K562 (cell line): Measurements from ENCODE around the gene RRAD. TPM values are rescaled to one million over a fixed set of nuclear protein-coding genes. Genes with fewer than 3 reads are reported as not detected.

Experiments used
- CEBPG ChIP-seq, 3 experiments: fragments of 200-800 bp in 1 of 3; sonication (Bioruptor generic) in 1 of 3; sonication (generic) in 1 of 3; formaldehyde crosslinking in 1 of 3; IDR thresholded peaks in 2 of 3; conservative IDR thresholded peaks in 1 of 3; 2 replicates each; pipeline versions ENCODE4 v1.6.1 to v1.8.0; 2016 to 2022; ENCODE audit warnings: missing compliant biosample characterization in 2 of 3, missing genetic modification characterization in 2 of 3, mild to moderate bottlenecking in 1 of 3, missing genetic modification reagents in 1 of 3
- NFYB ChIP-seq: IDR thresholded peaks from 2 replicates; pipeline ENCODE4 v1.6.1; 2011; ENCODE audit warnings: mild to moderate bottlenecking, moderate library complexity; ENCODE audit not compliant: insufficient read length; ENCODE audit errors: extremely low read depth
- NR1H2 ChIP-seq: sonication (generic); formaldehyde crosslinking; IDR thresholded peaks from 2 replicates; pipeline ENCODE4 v1.4.0; 2020; ENCODE audit warnings: mild to moderate bottlenecking, missing genetic modification reagents
- TBL1XR1 ChIP-seq, 2 experiments: IDR thresholded peaks; 2 replicates each; pipeline ENCODE4 v1.6.1; 2012; ENCODE audit warnings: improper control_type of control experiment in 2 of 2, low read length in 2 of 2, mild to moderate bottlenecking in 1 of 2
- TEAD4 ChIP-seq, 2 experiments: sonication (generic) in 1 of 2; formaldehyde crosslinking in 1 of 2; IDR thresholded peaks; 2 replicates each; pipeline versions ENCODE4 v1.6.1 to v1.8.0; 2012 to 2022; ENCODE audit warnings: borderline replicate concordance in 1 of 2, inconsistent platforms in 1 of 2, low read length in 1 of 2, mild to moderate bottlenecking in 1 of 2, missing genetic modification reagents in 1 of 2
- ZNF3 ChIP-seq: fragments of 250-450 bp; sonication (Bioruptor Pico); IDR thresholded peaks from 2 replicates; pipeline ENCODE4 v1.5.0; 2021; ENCODE audit warnings: mild to moderate bottlenecking, moderate library complexity
- ZNF668 ChIP-seq: fragments of 250-450 bp; sonication (Bioruptor Pico); IDR thresholded peaks from 2 replicates; pipeline ENCODE4 v1.8.0; 2022; ENCODE audit warnings: mild to moderate bottlenecking, inconsistent platforms
- polyA plus RNA-seq, 8 experiments: library from polyadenylated mRNA; depleted of rRNA in 4 of 8; stranded (reverse) in 5 of 8; unstranded in 3 of 8; fragments of >200 nt; fragmentation: Nextera tagmentation in 2 of 8; fragmentation: Illumina TruSeq in 1 of 8; extraction: Ambion mirVana in 2 of 8; extraction: Trizol in 1 of 8; gene quantifications; 2 replicates each; pipeline versions ENCODE4 v1.2.1 to v1.2.3, GENCODE V29; 2011 to 2014; ENCODE audit warnings: inconsistent platforms in 1 of 8, missing spikeins in 1 of 8
- total RNA-seq, 7 experiments: library from RNA; depleted of rRNA in 6 of 7; stranded (reverse); fragments of >200 nt in 6 of 7; fragmentation: Illumina TruSeq in 2 of 7; extraction: Trizol in 2 of 7; gene quantifications; 2 replicates each; pipeline versions ENCODE4 v1.2.1 to v1.2.3, GENCODE V29; 2011 to 2021; ENCODE audit warnings: low replicate concordance in 1 of 7
- TF ChIP-seq, protein P1 (sequence below): fragments of 250-450 bp; sonication (Bioruptor Pico); IDR thresholded peaks from 2 replicates; pipeline ENCODE4 v1.4.0; 2020; ENCODE audit warnings: mild to moderate bottlenecking, moderate library complexity
- TF ChIP-seq, protein P2 (sequence below), 2 experiments: fragments of 450-650 bp; formaldehyde crosslinking in 1 of 2; IDR thresholded peaks; 2 replicates each; pipeline versions ENCODE4 v1.4.0 to v1.6.1; 2014 to 2020; ENCODE audit warnings: mild to moderate bottlenecking in 2 of 2, borderline replicate concordance in 1 of 2, low read depth in 1 of 2
- TF ChIP-seq, protein P3 (sequence below): fragments of 450-650 bp; formaldehyde crosslinking; IDR thresholded peaks from 2 replicates; pipeline ENCODE4 v1.4.0; 2022; ENCODE audit warnings: missing genetic modification characterization

The RRAD gene
- total and polyA plus RNA-seq, 9 of the 15 experiments (the other 6 are each of a cell fraction or from before 2014, with no cell fraction given): 0.09 to 0.20 (median 0.13) TPM; not detected in 5

DNA sequence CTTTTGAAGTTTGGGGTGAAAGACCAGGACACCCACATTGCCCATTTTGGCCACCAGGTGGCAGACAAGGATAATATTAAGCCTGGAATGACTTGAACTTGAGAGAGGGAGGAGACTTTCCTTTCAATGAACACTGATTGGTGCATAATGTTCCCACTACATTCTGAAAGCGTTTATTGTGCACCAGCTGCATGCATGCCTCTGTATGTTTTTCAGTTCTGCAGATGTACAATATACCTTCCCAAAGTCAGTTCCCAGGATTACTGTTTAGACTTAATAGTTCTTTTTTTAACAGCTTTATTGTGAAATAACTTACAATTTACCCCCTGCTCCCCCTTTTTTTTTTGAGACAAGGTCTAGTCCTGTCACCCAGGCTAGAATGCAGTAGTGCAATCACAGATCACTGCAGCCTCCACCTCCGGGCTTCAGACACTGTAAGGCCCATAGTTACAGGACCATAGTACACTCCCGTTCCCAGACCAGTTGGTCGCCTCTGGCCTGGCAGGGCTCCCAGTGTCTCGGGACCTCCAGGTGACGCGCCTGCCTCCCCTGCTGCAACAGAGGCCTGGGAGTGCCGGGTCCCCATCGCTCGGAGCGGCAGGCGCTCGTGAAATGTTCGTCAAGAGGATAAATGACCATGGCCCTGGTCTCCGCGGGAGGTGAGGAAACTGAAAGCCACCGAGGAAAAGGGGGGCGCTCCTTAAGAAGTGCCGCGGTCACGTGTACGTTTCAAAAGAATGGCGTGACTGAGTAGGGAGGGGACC, 22.1 kb upstream of the RRAD start (continued):
- TF ChIP-seq, protein P1, sequence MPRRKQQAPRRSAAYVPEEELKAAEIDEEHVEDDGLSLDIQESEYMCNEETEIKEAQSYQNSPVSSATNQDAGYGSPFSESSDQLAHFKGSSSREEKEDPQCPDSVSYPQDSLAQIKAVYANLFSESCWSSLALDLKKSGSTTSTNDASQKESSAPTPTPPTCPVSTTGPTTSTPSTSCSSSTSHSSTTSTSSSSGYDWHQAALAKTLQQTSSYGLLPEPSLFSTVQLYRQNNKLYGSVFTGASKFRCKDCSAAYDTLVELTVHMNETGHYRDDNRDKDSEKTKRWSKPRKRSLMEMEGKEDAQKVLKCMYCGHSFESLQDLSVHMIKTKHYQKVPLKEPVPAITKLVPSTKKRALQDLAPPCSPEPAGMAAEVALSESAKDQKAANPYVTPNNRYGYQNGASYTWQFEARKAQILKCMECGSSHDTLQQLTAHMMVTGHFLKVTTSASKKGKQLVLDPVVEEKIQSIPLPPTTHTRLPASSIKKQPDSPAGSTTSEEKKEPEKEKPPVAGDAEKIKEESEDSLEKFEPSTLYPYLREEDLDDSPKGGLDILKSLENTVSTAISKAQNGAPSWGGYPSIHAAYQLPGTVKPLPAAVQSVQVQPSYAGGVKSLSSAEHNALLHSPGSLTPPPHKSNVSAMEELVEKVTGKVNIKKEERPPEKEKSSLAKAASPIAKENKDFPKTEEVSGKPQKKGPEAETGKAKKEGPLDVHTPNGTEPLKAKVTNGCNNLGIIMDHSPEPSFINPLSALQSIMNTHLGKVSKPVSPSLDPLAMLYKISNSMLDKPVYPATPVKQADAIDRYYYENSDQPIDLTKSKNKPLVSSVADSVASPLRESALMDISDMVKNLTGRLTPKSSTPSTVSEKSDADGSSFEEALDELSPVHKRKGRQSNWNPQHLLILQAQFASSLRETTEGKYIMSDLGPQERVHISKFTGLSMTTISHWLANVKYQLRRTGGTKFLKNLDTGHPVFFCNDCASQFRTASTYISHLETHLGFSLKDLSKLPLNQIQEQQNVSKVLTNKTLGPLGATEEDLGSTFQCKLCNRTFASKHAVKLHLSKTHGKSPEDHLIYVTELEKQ (CRISPR knock-in tag): no peak
- peak in 1 of 2 experiments; percentile 29; a peak in 1 of 4 replicates for TF ChIP-seq TBL1XR1 (IDR thresholded peaks at IDR 0.05; ENCODE audit: low read length in 2 of 2)
- TF ChIP-seq TEAD4 (IDR thresholded peaks at IDR 0.05; ENCODE audit: low read length): 0 out of 2 replicates have a peak, but pooled peaks have one; percentile 13
- TF ChIP-seq TEAD4 (CRISPR knock-in tag; IDR thresholded peaks at IDR 0.05; ENCODE audit: borderline replicate concordance): no peak
- no peak for TF ChIP-seq ZNF3 (CRISPR knock-in tag)
- TF ChIP-seq, protein P2, sequence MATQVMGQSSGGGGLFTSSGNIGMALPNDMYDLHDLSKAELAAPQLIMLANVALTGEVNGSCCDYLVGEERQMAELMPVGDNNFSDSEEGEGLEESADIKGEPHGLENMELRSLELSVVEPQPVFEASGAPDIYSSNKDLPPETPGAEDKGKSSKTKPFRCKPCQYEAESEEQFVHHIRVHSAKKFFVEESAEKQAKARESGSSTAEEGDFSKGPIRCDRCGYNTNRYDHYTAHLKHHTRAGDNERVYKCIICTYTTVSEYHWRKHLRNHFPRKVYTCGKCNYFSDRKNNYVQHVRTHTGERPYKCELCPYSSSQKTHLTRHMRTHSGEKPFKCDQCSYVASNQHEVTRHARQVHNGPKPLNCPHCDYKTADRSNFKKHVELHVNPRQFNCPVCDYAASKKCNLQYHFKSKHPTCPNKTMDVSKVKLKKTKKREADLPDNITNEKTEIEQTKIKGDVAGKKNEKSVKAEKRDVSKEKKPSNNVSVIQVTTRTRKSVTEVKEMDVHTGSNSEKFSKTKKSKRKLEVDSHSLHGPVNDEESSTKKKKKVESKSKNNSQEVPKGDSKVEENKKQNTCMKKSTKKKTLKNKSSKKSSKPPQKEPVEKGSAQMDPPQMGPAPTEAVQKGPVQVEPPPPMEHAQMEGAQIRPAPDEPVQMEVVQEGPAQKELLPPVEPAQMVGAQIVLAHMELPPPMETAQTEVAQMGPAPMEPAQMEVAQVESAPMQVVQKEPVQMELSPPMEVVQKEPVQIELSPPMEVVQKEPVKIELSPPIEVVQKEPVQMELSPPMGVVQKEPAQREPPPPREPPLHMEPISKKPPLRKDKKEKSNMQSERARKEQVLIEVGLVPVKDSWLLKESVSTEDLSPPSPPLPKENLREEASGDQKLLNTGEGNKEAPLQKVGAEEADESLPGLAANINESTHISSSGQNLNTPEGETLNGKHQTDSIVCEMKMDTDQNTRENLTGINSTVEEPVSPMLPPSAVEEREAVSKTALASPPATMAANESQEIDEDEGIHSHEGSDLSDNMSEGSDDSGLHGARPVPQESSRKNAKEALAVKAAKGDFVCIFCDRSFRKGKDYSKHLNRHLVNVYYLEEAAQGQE (IDR thresholded peaks at IDR 0.05; ENCODE audit: borderline replicate concordance): peak; percentile 63; the same call in 1 of the 2 replicates
- TF ChIP-seq, protein P2 (CRISPR knock-in tag; IDR thresholded peaks at IDR 0.05; ENCODE audit: low read depth): no peak
- TF ChIP-seq, protein P3, sequence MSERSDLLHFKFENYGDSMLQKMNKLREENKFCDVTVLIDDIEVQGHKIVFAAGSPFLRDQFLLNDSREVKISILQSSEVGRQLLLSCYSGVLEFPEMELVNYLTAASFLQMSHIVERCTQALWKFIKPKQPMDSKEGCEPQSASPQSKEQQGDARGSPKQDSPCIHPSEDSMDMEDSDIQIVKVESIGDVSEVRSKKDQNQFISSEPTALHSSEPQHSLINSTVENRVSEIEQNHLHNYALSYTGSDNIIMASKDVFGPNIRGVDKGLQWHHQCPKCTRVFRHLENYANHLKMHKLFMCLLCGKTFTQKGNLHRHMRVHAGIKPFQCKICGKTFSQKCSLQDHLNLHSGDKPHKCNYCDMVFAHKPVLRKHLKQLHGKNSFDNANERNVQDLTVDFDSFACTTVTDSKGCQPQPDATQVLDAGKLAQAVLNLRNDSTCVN (CRISPR knock-in tag): no peak
- TF ChIP-seq NR1H2 (CRISPR knock-in tag): no peak
- no peak for TF ChIP-seq ZNF668 (CRISPR knock-in tag)
- no peak for TF ChIP-seq CEBPG (CRISPR knock-in tag; IDR thresholded peaks at IDR 0.05)
- peak in 1 of 2 experiments; percentile 47; a peak in 1 of 4 replicates for TF ChIP-seq CEBPG (tag; conservative IDR thresholded peaks at IDR 0.05 in 1 of 2, IDR thresholded peaks at IDR 0.05 in 1 of 2)
- TF ChIP-seq NFYB: peak; percentile 72
